ENCODE data around the gene EFCC1. TPM values are rescaled to one million over a fixed set of nuclear protein-coding genes. Genes with fewer than 3 reads are reported as not detected.

Gene EFCC1
- total RNA-seq, 1 experiment from 2014 or later = not detected

- Histone ChIP-seq H3K9me2 (replicated peaks; ENCODE audit: insufficient read depth, low read length) (no peaks in the 10 kb centered on the region), H3K9ac (ENCODE audit: low read length) (no peak overlapping the region), H3K4me3 (ENCODE audit: low read length) (no peak overlapping the region), H3K27me3 (ENCODE audit: low read length) (no peaks in the 10 kb centered on the region), H3K79me2 (ENCODE audit: low read length) (no peaks in the 10 kb centered on the region), H3K36me3 (ENCODE audit: insufficient read depth, low read length) (no peaks in the 10 kb centered on the region), H3K27ac (ENCODE audit: low read length) (no peak overlapping the region), H3K4me1 (ENCODE audit: low read length) (no peaks in the 10 kb centered on the region), H3K4me2 (ENCODE audit: low read depth, low read length, poor library complexity, severe bottlenecking) (no peak overlapping the region), H3K9me3 (ENCODE audit: low read length) (no peaks in the 10 kb centered on the region), H2AFZ (ENCODE audit: low read length) (no peak overlapping the region), H4K20me1 (ENCODE audit: insufficient read depth, low read depth, low read length) (no peaks in the 10 kb centered on the region)
- DNase-seq = no peak
Observed at GRCh38 chr3:128971421-128972100, 29.5 kb upstream of the EFCC1 start.

- H3K4me2 ChIP-seq (ENCODE audit: low read depth, low read length, poor library complexity, severe bottlenecking) = no peak overlapping the region
Observed at GRCh38 chr3:128973988-128974564, 27.0 kb upstream of the EFCC1 start.

DNA sequence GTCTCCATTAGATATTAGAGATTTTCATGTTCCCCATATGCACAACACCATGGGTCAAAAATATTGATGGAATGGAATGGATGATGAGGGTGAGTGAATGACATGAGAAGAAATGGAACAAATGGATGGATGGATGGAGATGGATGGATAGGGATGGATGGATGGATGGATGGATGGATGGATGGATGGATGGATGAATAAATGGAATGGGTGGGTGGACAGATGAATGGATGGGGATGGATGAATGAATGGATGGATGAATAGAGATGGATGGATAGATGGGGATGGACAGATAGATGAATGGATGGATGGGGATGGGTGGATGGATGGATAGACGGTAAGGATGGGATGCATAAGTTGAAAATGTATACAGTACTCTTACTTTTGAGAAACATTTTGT is 25.8 kb upstream of the EFCC1 start:
- Histone ChIP-seq H3K4me2 (ENCODE audit: low read depth, low read length, poor library complexity, severe bottlenecking) (no peak overlapping the region), H3K27me3 (ENCODE audit: low read length) (no peaks in the 10 kb centered on the region), H3K4me1 (ENCODE audit: low read length) (no peaks in the 10 kb centered on the region), H3K9me2 (replicated peaks; ENCODE audit: insufficient read depth, low read length) (no peaks in the 10 kb centered on the region), H2AFZ (ENCODE audit: low read length) (no peak overlapping the region), H3K9me3 (ENCODE audit: low read length) (no peaks in the 10 kb centered on the region), H3K36me3 (ENCODE audit: insufficient read depth, low read length) (no peaks in the 10 kb centered on the region), H3K79me2 (ENCODE audit: low read length) (no peaks in the 10 kb centered on the region), H3K27ac (ENCODE audit: low read length) (no peak overlapping the region), H4K20me1 (ENCODE audit: insufficient read depth, low read depth, low read length) (no peaks in the 10 kb centered on the region), H3K9ac (ENCODE audit: low read length) (no peak overlapping the region), H3K4me3 (ENCODE audit: low read length) (no peak overlapping the region)
- DNase-seq = no peak

More at GRCh38 chr3:128973988-128974564, 27.0 kb upstream of the EFCC1 start:
- H4K20me1 ChIP-seq (ENCODE audit: insufficient read depth, low read depth, low read length) = no peaks in the 10 kb centered on the region
- no peak overlapping the region for H3K27ac ChIP-seq (ENCODE audit: low read length)
- H3K9ac ChIP-seq (ENCODE audit: low read length) = no peak overlapping the region
- peak; percentile 48 for DNase-seq
- H3K36me3 ChIP-seq (ENCODE audit: insufficient read depth, low read length) = no peaks in the 10 kb centered on the region
- H3K4me1 ChIP-seq (ENCODE audit: low read length) = no peaks in the 10 kb centered on the region
- no peaks in the 10 kb centered on the region for H3K9me3 ChIP-seq (ENCODE audit: low read length)
- H3K9me2 ChIP-seq (replicated peaks; ENCODE audit: insufficient read depth, low read length) = no peaks in the 10 kb centered on the region
- H3K4me3 ChIP-seq (ENCODE audit: low read length) = no peak overlapping the region
- no peaks in the 10 kb centered on the region for H3K27me3 ChIP-seq (ENCODE audit: low read length)
- H2AFZ ChIP-seq (ENCODE audit: low read length) = no peak overlapping the region; the same call in 1 of the 2 replicates
- H3K79me2 ChIP-seq (ENCODE audit: low read length) = no peaks in the 10 kb centered on the region

GRCh38 chr3:128983293-128984069 is 17.6 kb upstream of the EFCC1 start:
- H3K79me2 ChIP-seq (ENCODE audit: low read length) = no peaks in the 10 kb centered on the region
- H3K4me2 ChIP-seq (ENCODE audit: low read depth, low read length, poor library complexity, severe bottlenecking) = no peak overlapping the region
- no peak overlapping the region for H3K4me3 ChIP-seq (ENCODE audit: low read length)
- no peak overlapping the region for H2AFZ ChIP-seq (ENCODE audit: low read length)
- H3K27me3 ChIP-seq (ENCODE audit: low read length) = no peaks in the 10 kb centered on the region
- H3K4me1 ChIP-seq (ENCODE audit: low read length) = no peaks in the 10 kb centered on the region
- H3K9ac ChIP-seq (ENCODE audit: low read length) = no peak overlapping the region
- no peaks in the 10 kb centered on the region for H4K20me1 ChIP-seq (ENCODE audit: insufficient read depth, low read depth, low read length)
- H3K36me3 ChIP-seq (ENCODE audit: insufficient read depth, low read length) = no peaks in the 10 kb centered on the region
- H3K27ac ChIP-seq (ENCODE audit: low read length) = no peak overlapping the region
- DNase-seq = no peak
- no peaks in the 10 kb centered on the region for H3K9me3 ChIP-seq (ENCODE audit: low read length)
- no peaks in the 10 kb centered on the region for H3K9me2 ChIP-seq (replicated peaks; ENCODE audit: insufficient read depth, low read length)

- no peaks in the 10 kb centered on the region for H3K4me1 ChIP-seq (ENCODE audit: low read length)
- no peaks in the 10 kb centered on the region for H3K9me2 ChIP-seq (replicated peaks; ENCODE audit: insufficient read depth, low read length)
- H3K27ac ChIP-seq (ENCODE audit: low read length) = no peak overlapping the region
- no peak for DNase-seq
- H2AFZ ChIP-seq (ENCODE audit: low read length) = no peak overlapping the region
- H3K9ac ChIP-seq (ENCODE audit: low read length) = no peak overlapping the region
- no peak overlapping the region for H3K4me2 ChIP-seq (ENCODE audit: low read depth, low read length, poor library complexity, severe bottlenecking)
- H3K36me3 ChIP-seq (ENCODE audit: insufficient read depth, low read length) = no peaks in the 10 kb centered on the region
- no peaks in the 10 kb centered on the region for H4K20me1 ChIP-seq (ENCODE audit: insufficient read depth, low read depth, low read length)
- no peak overlapping the region for H3K4me3 ChIP-seq (ENCODE audit: low read length)
- H3K9me3 ChIP-seq (ENCODE audit: low read length) = no peaks in the 10 kb centered on the region
- no peaks in the 10 kb centered on the region for H3K27me3 ChIP-seq (ENCODE audit: low read length)
- H3K79me2 ChIP-seq (ENCODE audit: low read length) = no peaks in the 10 kb centered on the region
Observed at GRCh38 chr3:128984596-128984995, 16.5 kb upstream of the EFCC1 start.

GRCh38 chr3:128987302-128988100 is 13.6 kb upstream of the EFCC1 start:
- DNase-seq = no peak
- Histone ChIP-seq H3K36me3 (ENCODE audit: insufficient read depth, low read length) (no peaks in the 10 kb centered on the region), H4K20me1 (ENCODE audit: insufficient read depth, low read depth, low read length) (no peaks in the 10 kb centered on the region), H3K9ac (ENCODE audit: low read length) (no peak overlapping the region), H3K4me1 (ENCODE audit: low read length) (no peaks in the 10 kb centered on the region), H3K79me2 (ENCODE audit: low read length) (no peaks in the 10 kb centered on the region), H3K27me3 (ENCODE audit: low read length) (no peaks in the 10 kb centered on the region; the same call in 1 of the 2 replicates), H3K9me2 (replicated peaks; ENCODE audit: insufficient read depth, low read length) (no peaks in the 10 kb centered on the region), H3K9me3 (ENCODE audit: low read length) (no peaks in the 10 kb centered on the region), H2AFZ (ENCODE audit: low read length) (no peak overlapping the region), H3K4me3 (ENCODE audit: low read length) (no peak overlapping the region), H3K27ac (ENCODE audit: low read length) (no peak overlapping the region), H3K4me2 (ENCODE audit: low read depth, low read length, poor library complexity, severe bottlenecking) (no peak overlapping the region)

- H3K9ac ChIP-seq (ENCODE audit: low read length) = no peak overlapping the region
- DNase-seq = no peak
- no peaks in the 10 kb centered on the region for H4K20me1 ChIP-seq (ENCODE audit: insufficient read depth, low read depth, low read length)
- no peaks in the 10 kb centered on the region for H3K4me1 ChIP-seq (ENCODE audit: low read length)
- H3K9me2 ChIP-seq (replicated peaks; ENCODE audit: insufficient read depth, low read length) = no peaks in the 10 kb centered on the region
- H2AFZ ChIP-seq (ENCODE audit: low read length) = no peak overlapping the region
- H3K79me2 ChIP-seq (ENCODE audit: low read length) = no peaks in the 10 kb centered on the region
- H3K27ac ChIP-seq (ENCODE audit: low read length) = no peak overlapping the region
- H3K9me3 ChIP-seq (ENCODE audit: low read length) = no peaks in the 10 kb centered on the region
- H3K36me3 ChIP-seq (ENCODE audit: insufficient read depth, low read length) = no peaks in the 10 kb centered on the region
- H3K4me3 ChIP-seq (ENCODE audit: low read length) = no peak overlapping the region
- no peak overlapping the region for H3K4me2 ChIP-seq (ENCODE audit: low read depth, low read length, poor library complexity, severe bottlenecking)
- H3K27me3 ChIP-seq (ENCODE audit: low read length) = no peaks in the 10 kb centered on the region; the same call in 1 of the 2 replicates
Observed at GRCh38 chr3:128988286-128988685, 12.8 kb upstream of the EFCC1 start.
